H1 (cell line): ENCODE results near the gene GSPT2. TPM values are rescaled to one million over a fixed set of nuclear protein-coding genes. Genes with fewer than 3 reads are reported as not detected.
"Not testable (repeated sequence)": the region's sequence is repeated elsewhere in the genome, so short reads cannot be mapped to it uniquely, and the experiment has no call there.

ENCODE experiments used
- CTCF ChIA-PET: fragments of 300-600 bp; sonication (Branson Sonifier 250); formaldehyde crosslinking; loops from one replicate; lab custom pipeline; 2021; ENCODE audit not compliant: partially characterized antibody; lab: Charles Lee
- POLR2A ChIA-PET: fragments of 300-600 bp; sonication (Branson Sonifier 250); formaldehyde crosslinking; loops from one replicate; lab custom pipeline; 2021; ENCODE audit warnings: inconsistent platforms; ENCODE audit not compliant: partially characterized antibody; lab: Charles Lee
- DNase-seq, 2 experiments: peaks; one replicate each; pipeline versions ENCODE4 v3.0.0 to v3.0.0-alpha.2; 2010 to 2022; ENCODE audit warnings: low spot score in 2 of 2, low read depth in 1 of 2, mixed read lengths in 1 of 2
- FAIRE-seq: peaks from 2 replicates; lab custom pipeline; 2011; peaks lifted over from hg19 to GRCh38; lab: Jason Lieb, UNC
- H2AFZ ChIP-seq: 2 replicates; pipeline ENCODE4 v1.8.1; 2012; ENCODE audit warnings: low read length, inconsistent platforms
- H2AK5ac ChIP-seq: 2 replicates; pipeline ENCODE4 v1.6.1; 2013; ENCODE audit warnings: low read depth, low read length
- H2BK120ac ChIP-seq: replicated peaks from 2 replicates; pipeline ENCODE3; 2013; ENCODE audit warnings: low read depth, low read length, inconsistent platforms
- H2BK12ac ChIP-seq: 2 replicates; pipeline ENCODE4 v1.6.1; 2013; ENCODE audit warnings: low read depth, low read length
- H2BK15ac ChIP-seq: 2 replicates; pipeline ENCODE4 v1.6.1; 2013; ENCODE audit warnings: low read length
- H2BK20ac ChIP-seq: 2 replicates; pipeline ENCODE4 v1.6.1; 2013; ENCODE audit warnings: low read length
- H2BK5ac ChIP-seq: 2 replicates; pipeline ENCODE4 v1.6.1; 2013; ENCODE audit warnings: low read depth, low read length
- H3K14ac ChIP-seq: 2 replicates; pipeline ENCODE4 v1.6.1; 2013; ENCODE audit warnings: inconsistent platforms; ENCODE audit not compliant: insufficient read length
- H3K18ac ChIP-seq: 2 replicates; pipeline ENCODE4 v1.6.1; 2013; ENCODE audit warnings: low read length; ENCODE audit errors: extremely low read depth
- H3K23ac ChIP-seq: 2 replicates; pipeline ENCODE4 v1.6.1; 2013; ENCODE audit warnings: inconsistent platforms; ENCODE audit not compliant: insufficient read length
- H3K23me2 ChIP-seq: 2 replicates; pipeline ENCODE4 v1.6.1; 2013; ENCODE audit warnings: low read depth, low read length
- H3K27ac ChIP-seq: 2 replicates; pipeline ENCODE4 v1.6.1; 2011; ENCODE audit warnings: low read depth, low read length, inconsistent platforms
- H3K27me3 ChIP-seq, 4 experiments: replicated peaks in 1 of 4; 1 replicate in 1 of 4; 2 replicates in 3 of 4; pipeline versions ENCODE4 v1.6.1 to v1.8.1; 2011 to 2013; ENCODE audit warnings: low read length in 3 of 4, mild to moderate bottlenecking in 3 of 4, inconsistent platforms in 2 of 4, mixed read lengths in 2 of 4, moderate library complexity in 1 of 4; ENCODE audit not compliant: control insufficient read depth in 3 of 4, insufficient read depth in 3 of 4; ENCODE audit errors: extremely low read depth in 1 of 4
- H3K36me3 ChIP-seq, 4 experiments: 2 replicates each; pipeline versions ENCODE4 v1.6.1 to v1.8.1; 2011 to 2013; ENCODE audit warnings: mild to moderate bottlenecking in 4 of 4, low read length in 3 of 4, moderate library complexity in 2 of 4, control low read depth in 1 of 4, inconsistent platforms in 1 of 4; ENCODE audit not compliant: insufficient read depth in 4 of 4, control insufficient read depth in 2 of 4
- H3K4ac ChIP-seq: replicated peaks from 2 replicates; pipeline ENCODE3; 2013; ENCODE audit warnings: low read length, low read depth, mixed read lengths, inconsistent platforms; ENCODE audit not compliant: insufficient read length
- H3K4me1 ChIP-seq, 4 experiments: replicated peaks in 1 of 4; 1 replicate in 1 of 4; 2 replicates in 3 of 4; pipeline versions ENCODE4 v1.6.1 to v1.8.1; 2011 to 2013; ENCODE audit warnings: low read length in 3 of 4, inconsistent platforms in 2 of 4, mixed read lengths in 1 of 4; ENCODE audit not compliant: insufficient read depth in 4 of 4, control insufficient read depth in 3 of 4
- H3K4me2 ChIP-seq, 2 experiments: 2 replicates each; pipeline versions ENCODE4 v1.6.1 to v1.8.1; 2011 to 2013; ENCODE audit warnings: low read depth in 2 of 2, low read length in 2 of 2, control low read depth in 1 of 2, inconsistent platforms in 1 of 2, mild to moderate bottlenecking in 1 of 2; ENCODE audit not compliant: insufficient read depth in 1 of 2
- H3K4me3 ChIP-seq, 4 experiments: fragments of 200-600, 300-600 bp in 1 of 4; sonication (generic), shearing (Covaris generic), sonication (Bioruptor Twin) in 1 of 4; 2 replicates each; pipeline versions ENCODE4 v1.5.1 to v1.8.1; 2011 to 2016; ENCODE audit warnings: low read length in 4 of 4, low read depth in 3 of 4, control low read depth in 2 of 4, inconsistent platforms in 2 of 4, mild to moderate bottlenecking in 2 of 4, mixed read lengths in 1 of 4, moderate library complexity in 1 of 4; ENCODE audit not compliant: insufficient read depth in 2 of 4; ENCODE audit errors: extremely low read depth in 1 of 4
- H3K56ac ChIP-seq: replicated peaks from 2 replicates; pipeline ENCODE3; 2013; ENCODE audit warnings: low read depth, mild to moderate bottlenecking, mixed read lengths, low read length, inconsistent platforms; ENCODE audit not compliant: insufficient read length
- H3K79me1 ChIP-seq: 2 replicates; pipeline ENCODE4 v1.6.1; 2013; ENCODE audit warnings: low read depth, low read length, control low read depth
- H3K79me2 ChIP-seq, 2 experiments: 2 replicates each; pipeline versions ENCODE4 v1.6.1 to v1.8.1; 2012 to 2013; ENCODE audit warnings: low read length in 2 of 2, mild to moderate bottlenecking in 2 of 2, inconsistent platforms in 1 of 2; ENCODE audit not compliant: insufficient read depth in 2 of 2, control insufficient read depth in 1 of 2
- H3K9ac ChIP-seq, 4 experiments: replicated peaks in 1 of 4; 1 replicate in 1 of 4; 2 replicates in 3 of 4; pipeline versions ENCODE4 v1.6.1 to v1.8.1; 2011 to 2013; ENCODE audit warnings: low read depth in 3 of 4, low read length in 3 of 4, control low read depth in 2 of 4, mild to moderate bottlenecking in 2 of 4, moderate library complexity in 2 of 4, inconsistent platforms in 1 of 4; ENCODE audit errors: extremely low read depth in 1 of 4
- H3K9me3 ChIP-seq, 2 experiments: 2 replicates each; pipeline versions ENCODE4 v1.6.1 to v1.8.1; 2012 to 2013; ENCODE audit warnings: mild to moderate bottlenecking in 2 of 2, moderate library complexity in 2 of 2, control low read depth in 1 of 2, inconsistent platforms in 1 of 2, low read depth in 1 of 2, low read length in 1 of 2, mixed read lengths in 1 of 2; ENCODE audit not compliant: insufficient read depth in 2 of 2
- H4K20me1 ChIP-seq, 2 experiments: replicated peaks in 1 of 2; 2 replicates each; pipeline versions ENCODE3 to v1.8.1; 2011 to 2013; ENCODE audit warnings: inconsistent platforms in 2 of 2, low read length in 2 of 2, mild to moderate bottlenecking in 1 of 2; ENCODE audit not compliant: insufficient read depth in 2 of 2, control insufficient read depth in 1 of 2
- H4K5ac ChIP-seq: 2 replicates; pipeline ENCODE4 v1.6.1; 2013; ENCODE audit warnings: low read length, low read depth, mixed read lengths, inconsistent platforms; ENCODE audit not compliant: insufficient read length
- H4K8ac ChIP-seq: 2 replicates; pipeline ENCODE4 v1.8.0; 2013; ENCODE audit warnings: mild to moderate bottlenecking, moderate library complexity, low read length, inconsistent platforms; ENCODE audit not compliant: insufficient read depth; ENCODE audit errors: extremely low read depth
- H4K91ac ChIP-seq: replicated peaks from 2 replicates; pipeline ENCODE3; 2013; ENCODE audit warnings: low read length, mixed read lengths, inconsistent platforms; ENCODE audit not compliant: insufficient read length
- WGBS, 2 experiments: shearing (Covaris generic) in 1 of 2; methylation state at CpG; one replicate each; pipeline versions ENCODE4 v1.1.6 to v1.1.7; 2013 to 2015; ENCODE audit warnings: low lambda C conversion rate in 2 of 2, mixed read lengths in 2 of 2, inconsistent platforms in 1 of 2, low coverage in 1 of 2, missing lambda C conversion rate in 1 of 2; ENCODE audit not compliant: insufficient replicate concordance in 2 of 2, insufficient coverage in 1 of 2, insufficient read length in 1 of 2; ENCODE audit errors: extremely low coverage in 1 of 2, missing lambda C conversion rate in 1 of 2; 5-methylcytosine and 5-hydroxymethylcytosine counted together
- polyA plus RNA-seq, 7 experiments: library from polyadenylated mRNA; depleted of rRNA in 3 of 7; stranded (reverse) in 5 of 7; unstranded in 2 of 7; fragments of >200 nt in 5 of 7; fragments of 200-250 nt in 2 of 7; gene quantifications; 1 replicate in 5 of 7; 2 replicates in 1 of 7; 4 replicates in 1 of 7; pipeline versions ENCODE4 v1.2.1 to v1.2.3, GENCODE V29; 2011 to 2013; ENCODE audit warnings: missing spikeins in 2 of 7, mixed read lengths in 2 of 7
- total RNA-seq: library from RNA; stranded (reverse); fragmentation: NEBNext Ultra II Directional; extraction: Animal tissue kit (Norgen Biotek cat#: 25700); gene quantifications from 2 replicates; pipeline ENCODE4 v1.2.1, GENCODE V29; 2021

The GSPT2 gene
- total and polyA plus RNA-seq, 2 of the 8 experiments (the other 6 are each of a cell fraction or from before 2014, with no cell fraction given), result 10.8 to 28.2 TPM

DNA sequence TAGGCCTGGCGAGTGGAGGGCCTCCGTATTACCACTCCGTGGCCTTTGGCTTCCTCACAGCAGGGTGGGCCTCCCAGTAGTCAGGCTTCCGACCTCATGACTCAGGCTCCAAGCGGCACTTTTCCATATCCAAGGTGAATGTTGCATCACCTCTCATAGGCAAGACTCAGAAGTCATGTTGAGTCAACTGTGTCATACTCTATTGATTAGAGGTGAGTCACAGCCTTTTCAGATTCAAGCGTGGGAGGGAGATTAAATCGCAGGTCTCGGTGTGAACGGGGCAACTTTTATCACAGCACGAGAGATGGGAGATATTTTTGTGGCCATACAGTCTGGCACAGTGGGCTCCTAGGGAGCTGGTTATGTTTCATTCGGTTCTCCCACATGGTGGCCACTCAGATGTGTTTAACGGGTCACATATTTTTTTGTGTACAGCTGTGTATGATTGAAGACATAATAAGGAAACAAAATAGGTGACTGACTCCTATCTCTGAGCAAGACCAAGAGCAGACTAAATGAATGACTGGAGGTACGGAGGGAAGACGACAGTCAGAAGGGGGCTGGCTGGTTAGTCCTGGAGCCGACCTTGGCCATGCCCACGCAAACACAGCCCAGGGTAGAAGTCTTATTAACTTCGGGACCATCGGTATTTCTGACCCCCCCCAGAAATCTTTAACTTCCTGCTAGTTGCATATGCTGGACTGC, 30.1 kb upstream of the GSPT2 start:
- H3K79me2 ChIP-seq, H3K27ac ChIP-seq, H3K36me3 ChIP-seq, H3K4me2 ChIP-seq, H3K14ac ChIP-seq, H3K4me3 ChIP-seq, H4K20me1 ChIP-seq, CTCF ChIA-PET, H3K4ac ChIP-seq, H3K4me1 ChIP-seq, H2AFZ ChIP-seq, DNase-seq, H3K56ac ChIP-seq, H3K27me3 ChIP-seq, H2BK12ac ChIP-seq, H2BK15ac ChIP-seq, H3K23ac ChIP-seq, H4K91ac ChIP-seq, H3K18ac ChIP-seq, H4K5ac ChIP-seq, H2BK20ac ChIP-seq, H2AK5ac ChIP-seq, FAIRE-seq, POLR2A ChIA-PET, H3K9ac ChIP-seq, H3K79me1 ChIP-seq, H2BK120ac ChIP-seq, H2BK5ac ChIP-seq, H3K9me3 ChIP-seq, H4K8ac ChIP-seq, H3K23me2 ChIP-seq: not testable (repeated sequence)
- WGBS, 2 experiments, result no CpG with 5 or more reads among the region's 18 CpGs
